ENCODE results near the gene MPRIP.

MPRIP gene

GRCh38 chr17:17111401-17112393, 69.4 kb downstream of the MPRIP start:
- Histone ChIP-seq H4K20me1 (ENCODE audit: insufficient read depth, low read length) (peaks cover 83% of the 10 kb centered on the region), H3K36me3 (ENCODE audit: insufficient read depth, low read length) (peaks cover 10% of the 10 kb centered on the region; the same call in 1 of the 2 replicates), H3K27me3 (ENCODE audit: insufficient read depth, low read length, poor library complexity) (no peaks in the 10 kb centered on the region), H3K4me2 (ENCODE audit: insufficient read depth, low read length) (no peak overlapping the region), H3K79me2 (ENCODE audit: insufficient read depth, low read length) (peaks cover 96% of the 10 kb centered on the region), H3K4me1 (ENCODE audit: insufficient read depth, low read length) (no peaks in the 10 kb centered on the region), H3K9me3 (ENCODE audit: insufficient read depth, low read length, severe bottlenecking) (no peaks in the 10 kb centered on the region), H3K4me3 (ENCODE audit: low read depth in 1 of 2, low read length in 2 of 2) (no peak overlapping the region), H2AFZ (ENCODE audit: low read depth, low read length) (no peak overlapping the region), H3K27ac (ENCODE audit: low read length) (no peak overlapping the region), H3K9ac (ENCODE audit: low read depth, low read length) (no peak overlapping the region)
- no peak for TF ChIP-seq CTCF (IDR thresholded peaks at IDR 0.05; ENCODE audit: borderline replicate concordance, extremely low read depth, low read length, poor library complexity, severe bottlenecking)
- no peak for TF ChIP-seq EZH2 (IDR thresholded peaks at IDR 0.05; ENCODE audit: borderline replicate concordance, low read depth, low read length, severe bottlenecking)
- DNase-seq (no peak), ATAC-seq (ENCODE audit: insufficient read depth, low read depth) (no peak)

GRCh38 chr17:17112628-17113200, 70.5 kb downstream of the MPRIP start:
- no peak for DNase-seq
- no peak overlapping the region for H2AFZ ChIP-seq (ENCODE audit: low read depth, low read length)
- TF ChIP-seq EZH2 (IDR thresholded peaks at IDR 0.05; ENCODE audit: borderline replicate concordance, low read depth, low read length, severe bottlenecking) (no peak), CTCF (IDR thresholded peaks at IDR 0.05; ENCODE audit: borderline replicate concordance, extremely low read depth, low read length, poor library complexity, severe bottlenecking) (no peak)
- no peaks in the 10 kb centered on the region for H3K9me3 ChIP-seq (ENCODE audit: insufficient read depth, low read length, severe bottlenecking)
- no peak overlapping the region for H3K4me3 ChIP-seq (ENCODE audit: low read depth in 1 of 2, low read length in 2 of 2)
- H4K20me1 ChIP-seq (ENCODE audit: insufficient read depth, low read length) = peaks cover 83% of the 10 kb centered on the region
- no peak overlapping the region for H3K4me2 ChIP-seq (ENCODE audit: insufficient read depth, low read length)
- no peaks in the 10 kb centered on the region for H3K27me3 ChIP-seq (ENCODE audit: insufficient read depth, low read length, poor library complexity)
- H3K4me1 ChIP-seq (ENCODE audit: insufficient read depth, low read length) = no peaks in the 10 kb centered on the region
- ATAC-seq (ENCODE audit: insufficient read depth, low read depth) = no peak
- H3K36me3 ChIP-seq (ENCODE audit: insufficient read depth, low read length) = peaks cover 4% of the 10 kb centered on the region; the same call in 1 of the 2 replicates
- H3K27ac ChIP-seq (ENCODE audit: low read length) = no peak overlapping the region
- H3K79me2 ChIP-seq (ENCODE audit: insufficient read depth, low read length) = peaks cover 96% of the 10 kb centered on the region
- no peak overlapping the region for H3K9ac ChIP-seq (ENCODE audit: low read depth, low read length)

- H3K36me3 ChIP-seq (ENCODE audit: insufficient read depth, low read length) = 0 out of 2 replicates have a peak, but pooled peaks cover 4% of the 10 kb centered on the region
- peaks cover 98% of the 10 kb centered on the region for H3K79me2 ChIP-seq (ENCODE audit: insufficient read depth, low read length)
- H3K9me3 ChIP-seq (ENCODE audit: insufficient read depth, low read length, severe bottlenecking) = no peaks in the 10 kb centered on the region
- no peak overlapping the region for H3K4me3 ChIP-seq (ENCODE audit: low read depth in 1 of 2, low read length in 2 of 2)
- no peak overlapping the region for H2AFZ ChIP-seq (ENCODE audit: low read depth, low read length)
- H3K4me2 ChIP-seq (ENCODE audit: insufficient read depth, low read length) = no peak overlapping the region
- H3K27ac ChIP-seq (ENCODE audit: low read length) = no peak overlapping the region
- H3K4me1 ChIP-seq (ENCODE audit: insufficient read depth, low read length) = peaks cover 18% of the 10 kb centered on the region; the same call in 1 of the 2 replicates
- no peaks in the 10 kb centered on the region for H3K27me3 ChIP-seq (ENCODE audit: insufficient read depth, low read length, poor library complexity)
- ATAC-seq (ENCODE audit: insufficient read depth, low read depth) (no peak), DNase-seq (no peak)
- H3K9ac ChIP-seq (ENCODE audit: low read depth, low read length) = no peak overlapping the region
- H4K20me1 ChIP-seq (ENCODE audit: insufficient read depth, low read length) = peaks cover 84% of the 10 kb centered on the region
- TF ChIP-seq CTCF (IDR thresholded peaks at IDR 0.05; ENCODE audit: borderline replicate concordance, extremely low read depth, low read length, poor library complexity, severe bottlenecking) = no peak
- TF ChIP-seq EZH2 (IDR thresholded peaks at IDR 0.05; ENCODE audit: borderline replicate concordance, low read depth, low read length, severe bottlenecking) = no peak
Measured at GRCh38 chr17:17114592-17115225, 72.5 kb downstream of the MPRIP start.

All from DND-41 (cell line).